Measurements from ENCODE around the gene PSMC5. TPM values are rescaled to one million over a fixed set of nuclear protein-coding genes. Genes with fewer than 3 reads are reported as not detected.
A peak's percentile ranks its signal among the peaks of the same experiment; 100 is the strongest.

Gene PSMC5
- total and polyA plus RNA-seq, 10 of the 15 experiments (the other 5 are each of a cell fraction or from before 2014, with no cell fraction given): 55.0 to 266 (median 148) TPM

- ChIA-PET CTCF (interaction anchor here (0.6 to 7.0 kb wide), 14 partner anchors 10 to 413 kb away, joined by 3 to 51 read pairs (median 4); no protein-coding TSS in a partner anchor), RAD21 (ENCODE audit: unreplicated experiment) (interaction anchor here (0.6 to 1.2 kb wide), 5 partner anchors 84 to 230 kb away, joined by 3 to 8 read pairs (median 4); partner anchors contain the start of gene MAP3K3), POLR2A (interaction anchor here (0.6 to 3.5 kb wide), 23 partner anchors 13 to 1073 kb away, joined by 3 to 24 read pairs (median 5); partner anchors contain the start of genes CCDC47, DDX42, FTSJ3 and MAP3K3), SMC1A (ENCODE audit: uncharacterized antibody, unreplicated experiment) (interaction anchor here (0.5 to 2.0 kb wide), 5 partner anchors 14 to 296 kb away, joined by 3 to 8 read pairs (median 3); no protein-coding TSS in a partner anchor)
- FAIRE-seq: no peak
- H3K27ac ChIP-seq (ENCODE audit: control insufficient read depth, insufficient read depth): peak overlapping the region; percentile 80
- H3K4me2 ChIP-seq (ENCODE audit: control insufficient read depth, insufficient read depth): peak overlapping the region; percentile 86
- intact Hi-C loops (cut with micrococcal nuclease; ENCODE audit: unreplicated experiment): loop anchor here (2.0 to 5.0 kb wide), 3 partner anchors 72 to 147 kb away; partner anchors contain the start of genes CCDC47, DDX42 and STRADA
- no peak for ATAC-seq
- H2AFZ ChIP-seq (ENCODE audit: control insufficient read depth, low read depth, low read length): peak overlapping the region; percentile 81
- no peaks in the 10 kb centered on the region for H3K36me3 ChIP-seq (ENCODE audit: control insufficient read depth in 2 of 2, insufficient read depth in 2 of 2, low read length in 1 of 2)
- H3K9ac ChIP-seq (ENCODE audit: control insufficient read depth, insufficient read depth, low read length): peak overlapping the region; percentile 83
- H3K9me3 ChIP-seq (replicated peaks; ENCODE audit: control insufficient read depth, insufficient read depth, low read length): peaks cover 5% of the 10 kb centered on the region; the same call in 2 of the 3 replicates
- H3K4me1 ChIP-seq (ENCODE audit: control insufficient read depth, insufficient read depth, low read length): peaks cover 23% of the 10 kb centered on the region
- in situ Hi-C loops (cut with MboI): loop anchor here (10.0 to 25.0 kb wide), 2 partner anchors 407 to 661 kb away; partner anchors contain the start of genes CEP95, CYB561 and DDX5
- TF ChIP-seq, protein P1, sequence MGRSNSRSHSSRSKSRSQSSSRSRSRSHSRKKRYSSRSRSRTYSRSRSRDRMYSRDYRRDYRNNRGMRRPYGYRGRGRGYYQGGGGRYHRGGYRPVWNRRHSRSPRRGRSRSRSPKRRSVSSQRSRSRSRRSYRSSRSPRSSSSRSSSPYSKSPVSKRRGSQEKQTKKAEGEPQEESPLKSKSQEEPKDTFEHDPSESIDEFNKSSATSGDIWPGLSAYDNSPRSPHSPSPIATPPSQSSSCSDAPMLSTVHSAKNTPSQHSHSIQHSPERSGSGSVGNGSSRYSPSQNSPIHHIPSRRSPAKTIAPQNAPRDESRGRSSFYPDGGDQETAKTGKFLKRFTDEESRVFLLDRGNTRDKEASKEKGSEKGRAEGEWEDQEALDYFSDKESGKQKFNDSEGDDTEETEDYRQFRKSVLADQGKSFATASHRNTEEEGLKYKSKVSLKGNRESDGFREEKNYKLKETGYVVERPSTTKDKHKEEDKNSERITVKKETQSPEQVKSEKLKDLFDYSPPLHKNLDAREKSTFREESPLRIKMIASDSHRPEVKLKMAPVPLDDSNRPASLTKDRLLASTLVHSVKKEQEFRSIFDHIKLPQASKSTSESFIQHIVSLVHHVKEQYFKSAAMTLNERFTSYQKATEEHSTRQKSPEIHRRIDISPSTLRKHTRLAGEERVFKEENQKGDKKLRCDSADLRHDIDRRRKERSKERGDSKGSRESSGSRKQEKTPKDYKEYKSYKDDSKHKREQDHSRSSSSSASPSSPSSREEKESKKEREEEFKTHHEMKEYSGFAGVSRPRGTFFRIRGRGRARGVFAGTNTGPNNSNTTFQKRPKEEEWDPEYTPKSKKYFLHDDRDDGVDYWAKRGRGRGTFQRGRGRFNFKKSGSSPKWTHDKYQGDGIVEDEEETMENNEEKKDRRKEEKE (IDR thresholded peaks at IDR 0.05): no peak
- TF ChIP-seq CHD4 (IDR thresholded peaks at IDR 0.05) (no peak), EZH2 (IDR thresholded peaks at IDR 0.05; ENCODE audit: borderline replicate concordance, control insufficient read depth, low read depth, low read length) (no peak), MYC (IDR thresholded peaks at IDR 0.05; ENCODE audit: insufficient read depth, insufficient read length, insufficient replicate concordance, low read length, severe bottlenecking) (no peak), IRF4 (IDR thresholded peaks at IDR 0.05; ENCODE audit: low read depth, low read length) (no peak), CHD2 (IDR thresholded peaks at IDR 0.05; ENCODE audit: borderline replicate concordance, low read depth, low read length) (no peak)
- no TSS peak for BruUV-seq (replicated peaks)
- 39% methylated on average over 9 of the region's 9 CpGs for WGBS (ENCODE audit: insufficient coverage, insufficient replicate concordance, low lambda C conversion rate, missing lambda C conversion rate)
- peaks cover 35% of the 10 kb centered on the region for H3K79me2 ChIP-seq (ENCODE audit: control insufficient read depth, insufficient read depth, low read length)
- no peak for DNase-seq (ENCODE audit: low read depth, low spot score)
- peak overlapping the region; percentile 86; the same call in 1 of the 2 replicates for H3K4me3 ChIP-seq
- no peaks in the 10 kb centered on the region for H4K20me1 ChIP-seq (ENCODE audit: control insufficient read depth, insufficient read depth)
- no peaks in the 10 kb centered on the region for H3K27me3 ChIP-seq (replicated peaks in 1 of 2; ENCODE audit: control insufficient read depth in 2 of 2, insufficient read depth in 2 of 2, low read length in 1 of 2)
These were observed 16.9 kb downstream of the PSMC5 start for GRCh38 chr17:63843910-63844677.
